ENCODE measurements around the gene TRIM49D1. TPM values are rescaled to one million over a fixed set of nuclear protein-coding genes. Genes with fewer than 3 reads are reported as not detected.

The TRIM49D1 gene
- total and polyA plus RNA-seq, 12 donors = not detected

Small RNAs within 50 kb of the gene (small RNA-seq; reads per million reads assigned to genes)
- gene AP004607.1 = 0 reads per million in 2 donors

Other genes with a start within 250 kb of the TRIM49D1 start
- not detected for gene TRIM77, start 211.9 kb downstream of the TRIM49D1 start, total RNA-seq
- not detected for gene TRIM77, start 211.9 kb downstream of the TRIM49D1 start, polyA plus RNA-seq
- not detected for gene TRIM49, start 113.7 kb downstream of the TRIM49D1 start, total RNA-seq
- gene TRIM49, start 113.7 kb downstream of the TRIM49D1 start, polyA plus RNA-seq = not detected
- not detected for gene TRIM64B, start 43.8 kb downstream of the TRIM49D1 start, total RNA-seq
- not detected for gene TRIM64B, start 43.8 kb downstream of the TRIM49D1 start, polyA plus RNA-seq
- not detected for gene TRIM49D2, start 1.8 kb upstream of the TRIM49D1 start, total RNA-seq
- not detected for gene TRIM49D2, start 1.8 kb upstream of the TRIM49D1 start, polyA plus RNA-seq
- not detected for gene TRIM64, start 43.8 kb upstream of the TRIM49D1 start, total RNA-seq
- not detected for gene TRIM64, start 43.8 kb upstream of the TRIM49D1 start, polyA plus RNA-seq
- not detected for gene TRIM49C, start 108.9 kb upstream of the TRIM49D1 start, total RNA-seq
- gene TRIM49C, start 108.9 kb upstream of the TRIM49D1 start, polyA plus RNA-seq = not detected
- gene UBTFL1, start 163.7 kb upstream of the TRIM49D1 start, total RNA-seq = not detected
- gene UBTFL1, start 163.7 kb upstream of the TRIM49D1 start, polyA plus RNA-seq = not detected
- gene NAALAD2, start 212.4 kb upstream of the TRIM49D1 start, total RNA-seq = 10 to 100 TPM in 5 of 9 donors, 1 to 10 TPM in 4; 6.0 to 43.0 (median 11.4) TPM
- 10 to 100 TPM; 11.8 to 33.1 (median 18.5) TPM for gene NAALAD2, start 212.4 kb upstream of the TRIM49D1 start, polyA plus RNA-seq